A549 (cell line): Measurements from ENCODE around the gene UBAP2L. TPM values are rescaled to one million over a fixed set of nuclear protein-coding genes. Genes with fewer than 3 reads are reported as not detected.

ENCODE experiments used
- ATAC-seq, 2 experiments: fragments of 200-7000 bp in 1 of 2; fragments of >200 bp in 1 of 2; cut with Nextera tagmentation in 1 of 2; cut with Tn5 transposase in 1 of 2; 3 replicates each; pipeline versions ENCODE4 v1.8.0 to v1.9.1; 2018 to 2020; ENCODE audit warnings: mild to moderate bottlenecking in 1 of 2, moderate library complexity in 1 of 2
- CTCF ChIA-PET: fragments of 300-600 bp; sonication (Branson Sonifier 250); formaldehyde crosslinking; extraction: SDS; loops from one replicate; lab custom pipeline; 2021; ENCODE audit warnings: antibody characterized with exemption, inconsistent platforms; lab: Yijun Ruan, JAX
- POLR2A ChIA-PET: fragments of 350-600 bp; formaldehyde crosslinking; extraction: SDS; loops from one replicate; lab custom pipeline; 2021; ENCODE audit warnings: antibody characterized with exemption, inconsistent platforms; lab: Yijun Ruan, JAX
- DNase-seq, 2 experiments: peaks; one replicate each; pipeline versions ENCODE4 v3.0.0 to v3.0.0-alpha.2; 2011 to 2016; ENCODE audit warnings: low read depth in 1 of 2, low spot score in 1 of 2
- FAIRE-seq: peaks from 2 replicates; lab custom pipeline; 2011; peaks lifted over from hg19 to GRCh38; lab: Jason Lieb, UNC
- H3K27ac ChIP-seq, 2 experiments: fragments of >200 bp; sonication (Bioruptor Twin); formaldehyde crosslinking; 3 replicates each; pipeline ENCODE4 v1.5.1; 2016 to 2017
- H3K4me1 ChIP-seq: fragments of >200 bp; sonication (Bioruptor Twin); formaldehyde crosslinking; 3 replicates; pipeline ENCODE4 v1.6.1; 2016
- H3K4me2 ChIP-seq: fragments of >200 bp; sonication (Bioruptor Twin); formaldehyde crosslinking; 3 replicates; pipeline ENCODE4 v1.6.1; 2016
- H3K4me3 ChIP-seq: fragments of >200 bp; sonication (Bioruptor Twin); formaldehyde crosslinking; 3 replicates; pipeline ENCODE4 v1.5.1; 2016
- H3K9me3 ChIP-seq: fragments of >200 bp; sonication (Bioruptor Twin); formaldehyde crosslinking; 3 replicates; pipeline ENCODE4 v1.6.1; 2016
- CHD2 ChIP-seq: fragments of 150-350 bp; IDR thresholded peaks from 2 replicates; pipeline ENCODE4 v1.6.1; 2014; ENCODE audit warnings: low read length; ENCODE audit not compliant: partially characterized antibody
- CHD4 ChIP-seq: fragments of 200-600 bp; sonication (generic); IDR thresholded peaks from 2 replicates; pipeline ENCODE4 v1.6.1; 2016; ENCODE audit warnings: antibody characterized with exemption, mild to moderate bottlenecking, borderline replicate concordance
- EHMT2 ChIP-seq: fragments of 200-600 bp; sonication (generic); IDR thresholded peaks from 2 replicates; pipeline ENCODE4 v1.6.1; 2016; ENCODE audit warnings: antibody characterized with exemption, low read depth, mild to moderate bottlenecking, moderate library complexity
- FOSL2 ChIP-seq, 2 experiments: fragments of 450-650 bp in 1 of 2; fragments of >200 bp in 1 of 2; sonication (Bioruptor Twin) in 1 of 2; formaldehyde crosslinking; IDR thresholded peaks; 2 replicates each; pipeline versions ENCODE4 v1.5.0 to v1.6.1; 2016 to 2020; ENCODE audit warnings: mild to moderate bottlenecking in 1 of 2, moderate library complexity in 1 of 2
- GATA3 ChIP-seq: IDR thresholded peaks from 2 replicates; pipeline ENCODE4 v1.6.1; 2012; ENCODE audit warnings: borderline replicate concordance
- HES2 ChIP-seq: fragments of >200 bp; sonication (Bioruptor Twin); formaldehyde crosslinking; IDR thresholded peaks from 2 replicates; pipeline ENCODE4 v1.6.1; 2016
- HOXB13 ChIP-seq: fragments of 250-450 bp; sonication (Bioruptor Pico); IDR thresholded peaks from 2 replicates; pipeline ENCODE4 v1.5.0; 2020; ENCODE audit warnings: low read depth, mild to moderate bottlenecking, moderate library complexity
- JUN ChIP-seq, 2 experiments: fragments of >200 bp; sonication (Bioruptor Twin); formaldehyde crosslinking; IDR thresholded peaks; 2 replicates in 1 of 2; 3 replicates in 1 of 2; pipeline ENCODE4 v1.6.1; 2016 to 2017
- JUNB ChIP-seq: fragments of >200 bp; sonication (Bioruptor Twin); formaldehyde crosslinking; IDR thresholded peaks from 2 replicates; pipeline ENCODE4 v1.6.1; 2016
- MAFK ChIP-seq: fragments of 450-650 bp; IDR thresholded peaks from 2 replicates; pipeline ENCODE4 v1.6.1; 2014; ENCODE audit not compliant: partially characterized antibody
- MYC ChIP-seq: IDR thresholded peaks from 2 replicates; pipeline ENCODE4 v1.6.1; 2012; ENCODE audit warnings: mild to moderate bottlenecking, inconsistent platforms, low read length, improper control_type of control experiment, borderline replicate concordance
- NPAS2 ChIP-seq: fragments of 250-450 bp; sonication (Bioruptor Pico); IDR thresholded peaks from 2 replicates; pipeline ENCODE4 v1.8.0; 2022; ENCODE audit warnings: mild to moderate bottlenecking, moderate library complexity, borderline replicate concordance
- NR3C1 ChIP-seq: fragments of >200 bp; sonication (Bioruptor Twin); formaldehyde crosslinking; IDR thresholded peaks from 3 replicates; pipeline ENCODE4 v1.6.1; 2017
- POLR2A ChIP-seq: IDR thresholded peaks from 2 replicates; pipeline ENCODE4 v1.6.1; 2012; ENCODE audit warnings: mild to moderate bottlenecking, low read length
- RAD21 ChIP-seq, 2 experiments: fragments of >200 bp in 1 of 2; sonication (Bioruptor Twin) in 1 of 2; formaldehyde crosslinking in 1 of 2; IDR thresholded peaks in 1 of 2; conservative IDR thresholded peaks in 1 of 2; 2 replicates in 1 of 2; 3 replicates in 1 of 2; pipeline ENCODE4 v1.6.1; 2012 to 2018; ENCODE audit warnings: inconsistent platforms in 1 of 2
- RCOR1 ChIP-seq: fragments of 150-350 bp; IDR thresholded peaks from 2 replicates; pipeline ENCODE4 v1.6.1; 2014; ENCODE audit warnings: antibody characterized with exemption, low read length, low read depth
- RFX5 ChIP-seq: fragments of 450-650 bp; IDR thresholded peaks from 2 replicates; pipeline ENCODE4 v1.7.1; 2014; ENCODE audit warnings: antibody characterized with exemption, mild to moderate bottlenecking, moderate library complexity
- TP53 ChIP-seq: fragments of 250-450 bp; sonication (Bioruptor Pico); IDR thresholded peaks from 2 replicates; pipeline ENCODE4 v1.5.0; 2021; ENCODE audit warnings: mild to moderate bottlenecking, moderate library complexity
- ZC3H11A ChIP-seq: fragments of 450-650 bp; IDR thresholded peaks from 2 replicates; pipeline ENCODE4 v1.6.1; 2014; ENCODE audit warnings: antibody characterized with exemption, mild to moderate bottlenecking
- ZNF302 ChIP-seq: fragments of 250-450 bp; sonication (Bioruptor Pico); IDR thresholded peaks from 2 replicates; pipeline ENCODE4 v1.9.0; 2021; ENCODE audit warnings: inconsistent platforms, mild to moderate bottlenecking, moderate library complexity
- WGBS: methylation state at CpG from one replicate; pipeline ENCODE4 v1.1.6; 2017; ENCODE audit errors: missing lambda C conversion rate; 5-methylcytosine and 5-hydroxymethylcytosine counted together
- polyA plus RNA-seq, 4 experiments: library from polyadenylated mRNA; depleted of rRNA in 3 of 4; stranded (reverse); fragments of >200 nt; fragmentation: RNase III in 1 of 4; extraction: RNeasy Plus Mini Kit Qiagen cat#74134 plus additional on column Dnase treatment in 1 of 4; gene quantifications; 2 replicates in 3 of 4; 3 replicates in 1 of 4; pipeline ENCODE4 v1.2.3, GENCODE V29; 2011 to 2017
- TF ChIP-seq, protein P1 (sequence below): fragments of >200 bp; sonication (Bioruptor Twin); formaldehyde crosslinking; IDR thresholded peaks from 3 replicates; pipeline ENCODE4 v1.5.1; 2016
- TF ChIP-seq, protein P2 (sequence below): fragments of 450-650 bp; IDR thresholded peaks from 2 replicates; pipeline ENCODE4 v1.6.1; 2014; ENCODE audit warnings: antibody characterized with exemption
- TF ChIP-seq, protein P3 (sequence below): fragments of 250-450 bp; sonication (Bioruptor Pico); IDR thresholded peaks from 2 replicates; pipeline ENCODE4 v1.5.0; 2021; ENCODE audit warnings: mild to moderate bottlenecking, moderate library complexity, borderline replicate concordance
- TF ChIP-seq, protein P4 (sequence below): IDR thresholded peaks from 2 replicates; pipeline ENCODE4 v1.6.1; 2012; ENCODE audit warnings: low read depth, borderline replicate concordance
- TF ChIP-seq, protein P5 (sequence below): fragments of 150-350 bp; IDR thresholded peaks from 2 replicates; pipeline ENCODE4 v1.6.1; 2014; ENCODE audit warnings: low read depth, mild to moderate bottlenecking, low read length
- TF ChIP-seq, protein P6 (sequence below): IDR thresholded peaks from 2 replicates; pipeline ENCODE4 v1.6.1; 2012

The UBAP2L gene
- polyA plus RNA-seq, 2 of the 4 experiments (the other 2 are of a cell fraction) = 169 TPM

- TF ChIP-seq, protein P1, sequence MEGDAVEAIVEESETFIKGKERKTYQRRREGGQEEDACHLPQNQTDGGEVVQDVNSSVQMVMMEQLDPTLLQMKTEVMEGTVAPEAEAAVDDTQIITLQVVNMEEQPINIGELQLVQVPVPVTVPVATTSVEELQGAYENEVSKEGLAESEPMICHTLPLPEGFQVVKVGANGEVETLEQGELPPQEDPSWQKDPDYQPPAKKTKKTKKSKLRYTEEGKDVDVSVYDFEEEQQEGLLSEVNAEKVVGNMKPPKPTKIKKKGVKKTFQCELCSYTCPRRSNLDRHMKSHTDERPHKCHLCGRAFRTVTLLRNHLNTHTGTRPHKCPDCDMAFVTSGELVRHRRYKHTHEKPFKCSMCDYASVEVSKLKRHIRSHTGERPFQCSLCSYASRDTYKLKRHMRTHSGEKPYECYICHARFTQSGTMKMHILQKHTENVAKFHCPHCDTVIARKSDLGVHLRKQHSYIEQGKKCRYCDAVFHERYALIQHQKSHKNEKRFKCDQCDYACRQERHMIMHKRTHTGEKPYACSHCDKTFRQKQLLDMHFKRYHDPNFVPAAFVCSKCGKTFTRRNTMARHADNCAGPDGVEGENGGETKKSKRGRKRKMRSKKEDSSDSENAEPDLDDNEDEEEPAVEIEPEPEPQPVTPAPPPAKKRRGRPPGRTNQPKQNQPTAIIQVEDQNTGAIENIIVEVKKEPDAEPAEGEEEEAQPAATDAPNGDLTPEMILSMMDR = no peak
- no peak for TF ChIP-seq NR3C1
- TF ChIP-seq JUNB = no peak
- no peak for TF ChIP-seq RAD21 (conservative IDR thresholded peaks at IDR 0.05 in 1 of 2, IDR thresholded peaks at IDR 0.05 in 1 of 2)
- TF ChIP-seq, protein P2, sequence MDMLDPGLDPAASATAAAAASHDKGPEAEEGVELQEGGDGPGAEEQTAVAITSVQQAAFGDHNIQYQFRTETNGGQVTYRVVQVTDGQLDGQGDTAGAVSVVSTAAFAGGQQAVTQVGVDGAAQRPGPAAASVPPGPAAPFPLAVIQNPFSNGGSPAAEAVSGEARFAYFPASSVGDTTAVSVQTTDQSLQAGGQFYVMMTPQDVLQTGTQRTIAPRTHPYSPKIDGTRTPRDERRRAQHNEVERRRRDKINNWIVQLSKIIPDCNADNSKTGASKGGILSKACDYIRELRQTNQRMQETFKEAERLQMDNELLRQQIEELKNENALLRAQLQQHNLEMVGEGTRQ = no peak
- no peak for TF ChIP-seq FOSL2 (IDR thresholded peaks at IDR 0.05)
- no peak for TF ChIP-seq FOSL2 (CRISPR knock-in tag; IDR thresholded peaks at IDR 0.05)
- TF ChIP-seq RCOR1 = no peak
- TF ChIP-seq GATA3 = no peak
- no peak for TF ChIP-seq MYC
Observed at GRCh38 chr1:154241703-154242351, 21.1 kb downstream of the UBAP2L start (continued).

- CTCF ChIA-PET = interaction anchor here (1.4 kb wide), 1 partner anchor 55 kb away, joined by 3 read pairs; no protein-coding TSS in a partner anchor
- no peaks in the 10 kb centered on the region for H3K4me1 ChIP-seq
- FAIRE-seq = no peak
- no peaks in the 10 kb centered on the region for H3K9me3 ChIP-seq
- DNase-seq = no peak
- H3K27ac ChIP-seq = no peak overlapping the region
- no peak for ATAC-seq
- no peak for TF ChIP-seq TP53 (CRISPR knock-in tag)
- no peak for TF ChIP-seq RFX5
- no peak for TF ChIP-seq EHMT2
- no peak overlapping the region for H3K4me2 ChIP-seq
- no peak overlapping the region for H3K4me3 ChIP-seq
- POLR2A ChIA-PET = no interaction called here
- WGBS = 92% methylated on average over 7 of the region's 7 CpGs
Observed at GRCh38 chr1:154253671-154254070, 32.9 kb downstream of the UBAP2L start.

DNA sequence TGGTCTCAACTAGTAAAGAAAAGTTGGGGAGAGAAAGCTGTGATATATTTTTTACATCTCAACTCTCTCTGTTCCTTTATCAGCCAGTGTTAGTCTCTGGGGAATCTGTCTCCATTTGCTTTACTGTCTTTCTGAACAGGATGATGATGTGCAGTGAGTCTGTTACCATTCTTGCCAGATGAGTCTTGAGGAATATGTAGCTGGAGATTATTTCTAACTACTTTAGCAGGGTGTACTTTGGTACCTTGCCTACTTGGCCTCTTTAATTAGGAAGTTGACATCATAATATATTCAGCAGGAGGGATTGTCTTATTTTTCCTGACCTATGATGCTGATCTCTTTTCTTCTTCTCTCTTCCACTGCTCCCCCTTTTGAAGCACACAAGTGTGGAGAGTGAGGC is 35.9 kb downstream of the UBAP2L start:
- POLR2A ChIA-PET = no interaction called here
- no peak for TF ChIP-seq CHD2
- TF ChIP-seq, protein P3, sequence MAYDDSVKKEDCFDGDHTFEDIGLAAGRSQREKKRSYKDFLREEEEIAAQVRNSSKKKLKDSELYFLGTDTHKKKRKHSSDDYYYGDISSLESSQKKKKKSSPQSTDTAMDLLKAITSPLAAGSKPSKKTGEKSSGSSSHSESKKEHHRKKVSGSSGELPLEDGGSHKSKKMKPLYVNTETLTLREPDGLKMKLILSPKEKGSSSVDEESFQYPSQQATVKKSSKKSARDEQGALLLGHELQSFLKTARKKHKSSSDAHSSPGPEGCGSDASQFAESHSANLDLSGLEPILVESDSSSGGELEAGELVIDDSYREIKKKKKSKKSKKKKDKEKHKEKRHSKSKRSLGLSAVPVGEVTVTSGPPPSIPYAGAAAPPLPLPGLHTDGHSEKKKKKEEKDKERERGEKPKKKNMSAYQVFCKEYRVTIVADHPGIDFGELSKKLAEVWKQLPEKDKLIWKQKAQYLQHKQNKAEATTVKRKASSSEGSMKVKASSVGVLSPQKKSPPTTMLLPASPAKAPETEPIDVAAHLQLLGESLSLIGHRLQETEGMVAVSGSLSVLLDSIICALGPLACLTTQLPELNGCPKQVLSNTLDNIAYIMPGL (CRISPR knock-in tag) = no peak
- TF ChIP-seq, protein P4, sequence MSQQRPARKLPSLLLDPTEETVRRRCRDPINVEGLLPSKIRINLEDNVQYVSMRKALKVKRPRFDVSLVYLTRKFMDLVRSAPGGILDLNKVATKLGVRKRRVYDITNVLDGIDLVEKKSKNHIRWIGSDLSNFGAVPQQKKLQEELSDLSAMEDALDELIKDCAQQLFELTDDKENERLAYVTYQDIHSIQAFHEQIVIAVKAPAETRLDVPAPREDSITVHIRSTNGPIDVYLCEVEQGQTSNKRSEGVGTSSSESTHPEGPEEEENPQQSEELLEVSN = no peak
- TF ChIP-seq CHD4 = no peak
- TF ChIP-seq HES2 = no peak
- TF ChIP-seq HOXB13 (CRISPR knock-in tag) = no peak
- TF ChIP-seq MAFK = no peak
- TF ChIP-seq NPAS2 = no peak
- TF ChIP-seq ZC3H11A = no peak
- TF ChIP-seq TP53 (CRISPR knock-in tag) = no peak
- TF ChIP-seq JUN (IDR thresholded peaks at IDR 0.05) = no peak
- no peak for TF ChIP-seq POLR2A
- TF ChIP-seq EHMT2 = no peak
- TF ChIP-seq, protein P5, sequence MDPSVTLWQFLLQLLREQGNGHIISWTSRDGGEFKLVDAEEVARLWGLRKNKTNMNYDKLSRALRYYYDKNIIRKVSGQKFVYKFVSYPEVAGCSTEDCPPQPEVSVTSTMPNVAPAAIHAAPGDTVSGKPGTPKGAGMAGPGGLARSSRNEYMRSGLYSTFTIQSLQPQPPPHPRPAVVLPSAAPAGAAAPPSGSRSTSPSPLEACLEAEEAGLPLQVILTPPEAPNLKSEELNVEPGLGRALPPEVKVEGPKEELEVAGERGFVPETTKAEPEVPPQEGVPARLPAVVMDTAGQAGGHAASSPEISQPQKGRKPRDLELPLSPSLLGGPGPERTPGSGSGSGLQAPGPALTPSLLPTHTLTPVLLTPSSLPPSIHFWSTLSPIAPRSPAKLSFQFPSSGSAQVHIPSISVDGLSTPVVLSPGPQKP = no peak
- TF ChIP-seq ZNF302 (CRISPR knock-in tag) = no peak
- TF ChIP-seq GATA3 = no peak
- TF ChIP-seq, protein P6, sequence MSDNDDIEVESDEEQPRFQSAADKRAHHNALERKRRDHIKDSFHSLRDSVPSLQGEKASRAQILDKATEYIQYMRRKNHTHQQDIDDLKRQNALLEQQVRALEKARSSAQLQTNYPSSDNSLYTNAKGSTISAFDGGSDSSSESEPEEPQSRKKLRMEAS = no peak
- Histone ChIP-seq H3K4me2 (no peak overlapping the region), H3K9me3 (no peaks in the 10 kb centered on the region), H3K4me1 (no peaks in the 10 kb centered on the region), H3K27ac (no peak overlapping the region), H3K4me3 (no peak overlapping the region)
- FAIRE-seq = no peak
- DNase-seq = no peak
- no peak for ATAC-seq
- CTCF ChIA-PET = interaction anchor here (0.5 to 4.3 kb wide), 5 partner anchors 15 to 79 kb away, joined by 3 to 17 read pairs (median 3); partner anchors contain the start of gene ATP8B2
